ENCODE measurements around the gene CREB5. TPM values are rescaled to one million over a fixed set of nuclear protein-coding genes. Genes with fewer than 3 reads are reported as not detected.

Gene CREB5, protein sequence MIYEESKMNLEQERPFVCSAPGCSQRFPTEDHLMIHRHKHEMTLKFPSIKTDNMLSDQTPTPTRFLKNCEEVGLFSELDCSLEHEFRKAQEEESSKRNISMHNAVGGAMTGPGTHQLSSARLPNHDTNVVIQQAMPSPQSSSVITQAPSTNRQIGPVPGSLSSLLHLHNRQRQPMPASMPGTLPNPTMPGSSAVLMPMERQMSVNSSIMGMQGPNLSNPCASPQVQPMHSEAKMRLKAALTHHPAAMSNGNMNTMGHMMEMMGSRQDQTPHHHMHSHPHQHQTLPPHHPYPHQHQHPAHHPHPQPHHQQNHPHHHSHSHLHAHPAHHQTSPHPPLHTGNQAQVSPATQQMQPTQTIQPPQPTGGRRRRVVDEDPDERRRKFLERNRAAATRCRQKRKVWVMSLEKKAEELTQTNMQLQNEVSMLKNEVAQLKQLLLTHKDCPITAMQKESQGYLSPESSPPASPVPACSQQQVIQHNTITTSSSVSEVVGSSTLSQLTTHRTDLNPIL
- 43.1 TPM for total RNA-seq
- long read RNA-seq, transcript CREB5-212 (2 exons, 603 nt): major isoform, 7 of 71 reads
- long read RNA-seq, partial matches to known transcripts: 5 of 71 reads
- long read RNA-seq, other reads (novel, unspliced or antisense): 55 of 71 reads

DNA sequence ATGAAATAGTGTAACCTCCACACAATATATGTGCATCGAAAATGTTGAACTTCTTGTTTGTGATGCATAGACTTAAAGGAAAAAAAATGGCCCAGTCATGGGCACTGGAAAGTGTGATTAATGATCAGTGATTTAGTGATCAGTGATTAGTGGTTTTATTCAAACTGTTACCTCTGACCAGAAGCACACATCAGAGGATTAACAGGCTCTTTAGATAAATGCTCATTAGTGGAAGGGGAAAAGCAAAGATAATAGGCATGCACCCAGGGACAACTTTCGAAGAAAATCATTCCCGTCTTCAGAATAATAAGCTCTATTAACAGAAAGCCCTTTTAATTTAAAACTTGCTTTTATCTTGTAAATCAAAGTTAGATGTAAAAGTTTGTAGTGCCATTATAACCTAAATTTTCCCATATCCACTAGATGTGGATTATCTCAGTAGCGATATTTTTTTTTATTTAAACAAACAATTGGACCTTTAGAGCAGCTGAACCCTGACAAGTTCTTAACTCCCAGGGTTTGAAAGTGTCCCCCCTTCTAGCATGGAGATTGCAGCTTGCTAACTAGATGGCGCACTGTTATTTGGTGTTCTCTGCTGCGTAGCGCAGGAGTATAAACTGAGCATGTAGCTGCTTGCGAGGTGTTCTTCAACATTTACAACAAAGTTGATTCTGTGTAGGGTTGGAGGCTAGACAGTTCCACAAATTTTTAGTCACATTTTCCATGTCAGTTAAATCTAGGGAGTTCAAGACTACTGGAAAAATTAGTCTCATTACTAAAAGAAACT, at the start of gene CREB5:
Gene CREB5 (plus strand): TSS at position 643 of the 787 bp plus-strand sequence. CDS start 397 bp downstream, outside the sequence.
- DNase-seq (ENCODE audit: low spot score): no peak
- intact Hi-C loops (cut with DNase I): loop anchor here (5.0 kb wide), 2 partner anchors 210 to 440 kb away; no protein-coding TSS in a partner anchor

DNA sequence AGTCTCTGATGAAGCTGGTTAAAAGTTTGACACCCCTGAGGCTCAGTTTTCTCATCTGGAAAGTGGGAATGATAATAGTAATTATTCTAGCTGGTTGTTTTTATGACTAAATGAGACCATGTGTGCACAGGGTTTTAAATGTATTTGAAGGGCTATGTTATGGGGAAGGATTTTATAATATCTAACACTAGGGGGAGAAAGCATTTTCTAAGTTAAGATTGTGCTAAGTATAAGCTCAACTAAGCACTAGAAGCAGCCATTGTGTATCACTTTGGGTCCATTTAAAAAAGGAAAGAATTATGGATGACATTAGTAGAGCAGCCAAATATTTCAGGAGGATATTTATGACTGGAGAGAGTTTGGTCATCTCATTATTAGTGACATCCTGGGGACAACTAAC, 49.5 kb upstream of the CREB5 start:
- no peak for DNase-seq (ENCODE audit: low spot score)
- intact Hi-C loops (cut with DNase I): no loop called here

DNA sequence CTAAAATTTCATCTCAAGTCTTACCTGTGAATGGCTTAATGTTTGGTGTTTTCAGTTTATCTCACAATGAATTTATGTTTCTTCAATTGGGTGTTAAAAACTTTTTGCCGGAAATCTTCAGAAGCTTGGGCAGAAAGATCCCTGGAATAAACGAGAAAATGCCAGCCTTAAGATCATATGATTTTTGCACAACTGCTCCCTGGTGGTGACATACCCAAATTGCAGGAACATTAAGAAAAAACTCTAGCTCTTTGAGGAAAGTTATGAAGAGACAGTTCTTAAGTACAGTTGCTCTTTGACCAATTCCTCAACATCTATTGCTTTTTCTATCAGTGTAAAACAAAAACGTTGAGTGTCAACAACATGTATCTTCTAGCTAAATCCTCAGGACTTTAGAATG, 48.2 kb upstream of the CREB5 start:
- intact Hi-C loops (cut with DNase I): no loop called here
- no peak for DNase-seq (ENCODE audit: low spot score)

DNA sequence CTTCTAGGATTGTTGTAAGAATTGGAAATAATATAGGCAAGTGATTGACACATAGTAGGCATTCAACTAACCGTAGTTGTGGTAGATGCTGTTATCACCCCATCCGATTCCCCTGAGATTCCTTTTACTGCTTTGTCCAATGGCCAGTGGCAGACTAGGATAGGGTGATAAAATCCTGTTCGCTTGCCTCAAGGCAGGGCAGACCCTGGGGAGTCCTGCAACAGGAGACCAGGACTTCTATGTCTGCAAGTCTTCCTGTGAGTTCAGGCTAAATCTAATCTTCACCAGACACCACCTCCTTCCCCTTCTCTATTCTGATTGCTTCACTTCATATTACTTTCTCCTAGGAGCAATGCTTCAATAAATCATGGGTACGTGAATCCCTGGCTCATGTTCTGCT, 42.8 kb upstream of the CREB5 start:
- intact Hi-C loops (cut with DNase I): no loop called here
- no peak for DNase-seq (ENCODE audit: low spot score)

DNA sequence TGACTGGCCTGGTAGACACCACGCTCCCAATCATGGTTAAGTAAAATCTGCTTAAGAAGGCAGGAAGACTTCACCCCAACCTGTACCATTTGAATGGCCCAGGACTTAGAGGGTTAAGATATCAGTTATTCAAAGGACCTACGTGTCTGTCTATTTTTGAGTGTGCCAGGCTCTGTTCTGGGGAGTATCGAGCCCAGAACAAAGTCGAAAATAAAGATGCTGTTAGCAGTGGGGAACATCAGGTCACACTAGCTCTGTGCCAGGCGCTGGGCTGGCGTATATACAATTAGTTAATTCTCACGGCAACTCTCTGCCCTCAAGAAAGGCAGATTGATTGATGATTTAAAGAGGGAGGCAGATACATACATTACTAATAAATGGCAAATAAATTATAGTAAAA, 40.5 kb upstream of the CREB5 start:
- intact Hi-C loops (cut with DNase I): no loop called here
- no peak for DNase-seq (ENCODE audit: low spot score)

DNA sequence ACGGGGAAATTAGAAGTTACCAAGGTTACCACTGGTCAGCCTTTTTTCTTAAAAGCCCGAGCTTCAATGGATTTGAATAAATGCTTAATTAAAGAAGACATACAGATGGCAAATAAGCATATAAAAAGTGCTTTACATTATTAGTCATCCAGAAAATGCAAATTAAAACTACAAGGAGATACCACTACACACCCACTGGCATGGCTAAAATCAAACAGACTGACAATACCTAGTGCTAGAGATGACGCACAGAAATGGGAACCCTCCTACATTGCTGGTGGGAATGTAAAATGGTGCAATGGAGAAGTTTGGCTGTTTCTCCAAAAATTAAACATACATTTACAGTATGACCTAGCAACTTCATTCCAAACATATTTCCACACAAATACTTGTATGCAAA, 38.3 kb upstream of the CREB5 start:
- no peak for DNase-seq (ENCODE audit: low spot score)
- intact Hi-C loops (cut with DNase I): no loop called here

GRCh38 chr7:28375729-28376128, 36.6 kb upstream of the CREB5 start:
- intact Hi-C loops (cut with DNase I): no loop called here
- no peak for DNase-seq (ENCODE audit: low spot score)

GRCh38 chr7:28376634-28377033, 35.7 kb upstream of the CREB5 start:
- no peak for DNase-seq (ENCODE audit: low spot score)
- intact Hi-C loops (cut with DNase I): no loop called here

DNA sequence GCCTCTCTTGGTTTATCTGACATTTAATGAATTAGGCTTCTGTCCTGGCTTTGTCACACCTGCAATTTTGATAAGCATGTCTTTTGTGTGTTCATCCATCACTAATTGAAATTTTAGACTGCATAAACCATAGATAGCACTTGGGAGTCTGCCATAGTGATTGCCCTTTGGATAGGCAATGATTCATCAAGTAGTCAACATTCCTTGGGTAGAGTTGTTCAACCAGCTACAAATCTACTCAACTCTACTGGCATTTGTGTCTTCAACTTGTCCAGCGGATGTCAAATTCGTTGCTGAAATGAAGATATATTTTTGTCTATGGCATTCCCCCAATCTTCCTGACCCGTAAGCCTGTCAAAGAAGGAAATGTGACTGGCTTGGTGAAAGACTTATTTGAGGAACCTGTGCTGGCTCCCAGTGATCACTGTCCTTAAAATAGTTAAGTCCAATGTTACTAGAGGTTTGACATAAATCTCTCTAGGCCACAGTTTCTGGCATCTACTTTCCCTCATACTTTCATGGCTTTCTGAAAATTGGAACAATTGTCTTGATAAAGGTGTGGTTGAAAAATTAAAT, 33.7 kb upstream of the CREB5 start:
- intact Hi-C loops (cut with DNase I): no loop called here

GRCh38 chr7:28381466-28381865, 30.9 kb upstream of the CREB5 start:
- intact Hi-C loops (cut with DNase I): loop anchor here (10.0 kb wide), 1 partner anchor 87 kb away; no protein-coding TSS in a partner anchor

More for the DNA sequence above, 33.7 kb upstream of the CREB5 start:
- no peak for DNase-seq (ENCODE audit: low spot score)

DNA sequence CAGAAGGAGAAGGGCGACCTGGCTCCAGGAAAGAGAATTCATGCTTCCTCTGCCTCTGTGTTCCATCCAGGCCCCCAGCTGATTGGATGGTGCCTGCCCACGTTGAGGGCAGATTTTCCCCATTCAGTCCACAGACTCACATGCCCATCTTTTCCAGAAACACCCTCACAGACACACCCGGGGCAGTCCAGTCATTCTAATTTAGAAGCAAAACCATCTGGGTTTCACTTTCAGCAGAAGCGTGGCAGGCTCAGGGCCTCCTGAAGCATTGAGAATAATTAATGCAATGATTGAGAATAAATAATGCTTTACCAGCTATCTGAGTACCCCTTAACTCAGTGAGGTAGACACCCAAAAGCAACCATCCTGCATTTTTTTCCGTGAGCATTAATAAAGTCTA, 30.2 kb upstream of the CREB5 start:
- intact Hi-C loops (cut with DNase I): loop anchor here (10.0 kb wide), 1 partner anchor 87 kb away; no protein-coding TSS in a partner anchor
- no peak for DNase-seq (ENCODE audit: low spot score)

More at GRCh38 chr7:28381466-28381865, 30.9 kb upstream of the CREB5 start:
- DNase-seq (ENCODE audit: low spot score): no peak

DNA sequence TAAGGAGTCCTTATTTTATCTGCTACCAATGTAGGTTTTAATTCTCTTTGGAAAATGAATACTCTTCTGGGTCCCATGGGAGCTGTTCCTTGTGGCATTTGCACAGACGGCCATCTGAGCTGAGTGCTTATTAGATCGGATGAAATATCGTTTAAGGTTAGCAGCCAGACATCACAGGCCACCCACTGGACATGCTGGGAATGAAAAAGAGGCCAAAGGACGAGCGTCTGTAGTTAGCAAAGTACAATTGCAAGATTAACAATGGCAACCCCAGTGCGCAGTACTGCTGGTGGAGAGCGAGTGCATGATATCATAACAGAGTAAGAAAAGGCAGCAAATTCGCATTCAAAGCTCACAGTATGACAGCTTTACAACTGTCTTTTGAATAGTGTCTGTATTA, 28.3 kb upstream of the CREB5 start:
- intact Hi-C loops (cut with DNase I): loop anchor here (10.0 kb wide), 1 partner anchor 89 kb away; no protein-coding TSS in a partner anchor
- DNase-seq (ENCODE audit: low spot score): no peak

DNA sequence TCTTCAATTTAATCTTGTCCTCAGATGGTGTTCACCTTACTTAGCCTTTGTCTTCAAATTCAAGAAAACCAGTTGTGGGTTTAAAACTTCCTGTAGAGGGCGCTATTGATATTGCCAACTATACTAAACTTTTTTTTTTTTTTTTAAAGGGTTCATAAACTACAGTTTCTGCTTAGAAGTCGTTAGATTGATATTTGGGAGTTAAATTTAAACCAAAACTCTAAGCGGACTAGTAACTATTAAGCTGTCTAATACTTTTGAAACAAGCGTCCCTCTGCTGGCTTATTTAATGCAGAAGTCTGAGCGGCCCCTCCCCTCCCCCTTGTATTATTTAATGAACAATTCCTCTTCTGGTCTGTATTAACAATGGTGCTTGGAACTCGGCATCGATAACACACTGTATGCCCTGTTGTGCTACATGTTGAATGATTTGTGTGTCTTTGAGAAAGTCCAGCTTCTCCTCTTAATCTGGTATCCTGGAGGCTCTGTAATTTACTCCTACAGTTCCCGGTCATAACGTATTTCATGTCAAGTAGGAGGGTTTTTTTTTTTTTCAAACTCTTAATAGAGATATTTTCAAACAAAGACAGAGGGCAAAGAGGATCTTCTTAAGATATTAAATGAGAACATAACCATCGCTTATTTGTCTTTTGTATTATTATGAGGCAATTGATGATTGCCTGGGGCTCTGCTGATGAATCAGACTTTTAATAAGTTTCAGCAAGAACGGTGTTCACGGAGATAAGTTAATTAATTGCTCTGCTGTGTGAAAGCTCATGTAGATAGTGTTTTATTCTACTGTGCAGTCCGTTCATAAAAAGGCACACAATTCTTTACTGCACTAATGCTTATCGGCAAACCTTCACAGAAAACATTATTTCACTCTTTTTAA, 22.6 kb upstream of the CREB5 start:
- intact Hi-C loops (cut with DNase I): loop anchor here (2.0 to 10.0 kb wide), 3 partner anchors 95 to 463 kb away; no protein-coding TSS in a partner anchor
- DNase-seq (ENCODE audit: low spot score): no peak

DNA sequence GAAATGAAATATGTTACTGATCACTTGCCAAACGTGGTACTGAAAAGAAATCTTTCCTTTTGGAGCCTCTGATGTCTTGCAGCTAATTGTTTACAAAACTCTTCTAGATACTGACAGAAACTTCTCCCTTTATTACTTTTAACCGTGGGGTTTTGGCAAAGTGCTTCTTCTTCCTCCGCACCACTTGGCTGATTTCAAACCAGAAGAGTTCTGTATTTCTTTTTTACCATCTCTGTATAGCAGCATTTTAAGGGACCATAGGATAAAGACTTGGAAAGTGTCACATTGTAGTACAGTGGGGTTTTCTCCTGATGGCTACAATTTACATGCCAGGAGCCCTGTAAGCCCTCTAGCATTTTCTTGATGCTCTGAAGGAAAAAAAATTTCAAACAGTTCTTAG, 21.9 kb upstream of the CREB5 start:
- no peak for DNase-seq (ENCODE audit: low spot score)
- intact Hi-C loops (cut with DNase I): no loop called here

GRCh38 chr7:28392289-28392688, 20.0 kb upstream of the CREB5 start:
- intact Hi-C loops (cut with DNase I): no loop called here
- no peak for DNase-seq (ENCODE audit: low spot score)

- intact Hi-C loops (cut with DNase I): no loop called here
- DNase-seq (ENCODE audit: low spot score): no peak
Observed at GRCh38 chr7:28395404-28395803, 16.9 kb upstream of the CREB5 start.

GRCh38 chr7:28395831-28396230, 16.5 kb upstream of the CREB5 start:
- intact Hi-C loops (cut with DNase I): no loop called here

GRCh38 chr7:28397141-28397540, 15.2 kb upstream of the CREB5 start:
- no peak for DNase-seq (ENCODE audit: low spot score)
- intact Hi-C loops (cut with DNase I): no loop called here

More at GRCh38 chr7:28395831-28396230, 16.5 kb upstream of the CREB5 start:
- DNase-seq (ENCODE audit: low spot score): no peak
